LNCaP clone FGC (cell line): ENCODE data around the gene CDK12.
"Not testable (repeated sequence)": the region's sequence is repeated elsewhere in the genome, so short reads cannot be mapped to it uniquely, and the experiment has no call there.

Experiments
- DNase-seq: peaks from one replicate; pipeline ENCODE4 v3.0.0-alpha.2; 2011; ENCODE audit warnings: low read depth
- H3K4me3 ChIP-seq: 2 replicates; pipeline ENCODE4 v1.5.1; 2011; ENCODE audit warnings: mild to moderate bottlenecking, low read depth, low read length, control low read depth
- TF ChIP-seq, protein P1 (sequence below): IDR thresholded peaks from 2 replicates; pipeline ENCODE4 v1.5.1; 2012; ENCODE audit warnings: mild to moderate bottlenecking; ENCODE audit not compliant: control insufficient read depth, insufficient read depth; ENCODE audit errors: extremely low read depth

CDK12 gene

DNA sequence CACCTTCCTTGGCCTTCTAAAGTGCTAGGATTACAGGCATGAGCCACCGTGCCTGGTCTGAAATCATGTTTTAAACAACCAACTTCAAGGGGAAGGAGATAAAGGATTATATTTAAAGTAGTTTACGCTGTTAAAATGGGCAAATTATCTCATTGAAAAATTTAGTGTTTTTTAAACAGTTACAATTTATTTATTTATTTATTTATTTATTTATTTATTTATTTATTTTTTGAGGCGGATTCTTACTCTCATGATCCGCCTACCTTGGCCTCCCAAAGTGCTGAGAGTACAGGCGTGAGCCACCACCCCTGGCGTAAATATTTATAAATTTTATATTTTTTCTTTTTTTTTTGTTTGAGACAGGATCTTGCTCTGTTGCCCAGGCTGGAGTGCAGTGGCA lies 22.2 kb downstream of the CDK12 start:
- DNase-seq: no peak
- TF ChIP-seq, protein P1, sequence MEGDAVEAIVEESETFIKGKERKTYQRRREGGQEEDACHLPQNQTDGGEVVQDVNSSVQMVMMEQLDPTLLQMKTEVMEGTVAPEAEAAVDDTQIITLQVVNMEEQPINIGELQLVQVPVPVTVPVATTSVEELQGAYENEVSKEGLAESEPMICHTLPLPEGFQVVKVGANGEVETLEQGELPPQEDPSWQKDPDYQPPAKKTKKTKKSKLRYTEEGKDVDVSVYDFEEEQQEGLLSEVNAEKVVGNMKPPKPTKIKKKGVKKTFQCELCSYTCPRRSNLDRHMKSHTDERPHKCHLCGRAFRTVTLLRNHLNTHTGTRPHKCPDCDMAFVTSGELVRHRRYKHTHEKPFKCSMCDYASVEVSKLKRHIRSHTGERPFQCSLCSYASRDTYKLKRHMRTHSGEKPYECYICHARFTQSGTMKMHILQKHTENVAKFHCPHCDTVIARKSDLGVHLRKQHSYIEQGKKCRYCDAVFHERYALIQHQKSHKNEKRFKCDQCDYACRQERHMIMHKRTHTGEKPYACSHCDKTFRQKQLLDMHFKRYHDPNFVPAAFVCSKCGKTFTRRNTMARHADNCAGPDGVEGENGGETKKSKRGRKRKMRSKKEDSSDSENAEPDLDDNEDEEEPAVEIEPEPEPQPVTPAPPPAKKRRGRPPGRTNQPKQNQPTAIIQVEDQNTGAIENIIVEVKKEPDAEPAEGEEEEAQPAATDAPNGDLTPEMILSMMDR: no peak
- H3K4me3 ChIP-seq: no peak overlapping the region

DNA sequence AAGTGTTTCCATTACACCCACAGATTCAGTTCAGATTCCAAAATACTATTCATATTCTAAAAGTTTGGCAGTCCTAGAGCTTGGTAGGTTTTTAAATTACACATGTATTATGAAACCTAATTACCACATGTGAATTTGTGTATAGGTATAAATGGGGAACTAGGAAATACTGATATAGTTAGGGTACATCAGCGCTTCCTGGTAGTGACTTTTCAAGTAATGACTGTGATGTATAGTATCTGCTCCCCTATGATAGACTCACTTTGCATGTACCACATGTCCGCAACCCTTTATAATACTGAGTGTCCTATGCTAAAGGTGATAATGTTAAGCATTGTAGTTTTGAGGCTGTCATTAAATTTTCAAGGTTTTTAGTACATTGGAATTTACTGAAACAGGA lies 22.9 kb downstream of the CDK12 start:
- H3K4me3 ChIP-seq: no peak overlapping the region
- TF ChIP-seq, protein P1: no peak
- no peak for DNase-seq

- H3K4me3 ChIP-seq: no peak overlapping the region
- TF ChIP-seq, protein P1: no peak
- no peak for DNase-seq
Measured at GRCh38 chr17:39485555-39485954, 24.3 kb downstream of the CDK12 start.

- DNase-seq: no peak
- no peak overlapping the region for H3K4me3 ChIP-seq
- TF ChIP-seq, protein P1: no peak
Measured at GRCh38 chr17:39486242-39486641, 25.0 kb downstream of the CDK12 start.

GRCh38 chr17:39487490-39487889 lies 26.2 kb downstream of the CDK12 start:
- H3K4me3 ChIP-seq, DNase-seq: not testable (repeated sequence)

DNA sequence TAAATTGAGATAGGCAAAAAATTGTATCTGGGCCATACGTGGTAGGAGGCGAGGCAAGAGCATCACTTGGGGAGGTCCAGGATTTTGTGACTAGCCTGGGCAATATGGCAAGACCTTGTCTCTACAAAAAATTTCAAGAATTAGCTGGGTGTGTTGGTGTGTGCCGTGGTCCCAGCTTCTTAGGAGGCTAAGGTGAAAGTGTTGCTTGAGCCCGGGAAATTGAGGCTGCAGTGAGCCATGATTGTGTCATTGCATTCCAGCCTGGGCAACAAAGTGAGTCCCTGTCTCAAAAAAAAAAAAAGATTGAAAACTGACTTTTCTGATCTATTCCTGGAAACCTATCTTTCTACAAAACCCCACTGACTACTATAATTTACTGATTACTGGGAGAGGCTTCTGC lies 26.7 kb downstream of the CDK12 start:
- TF ChIP-seq, protein P1: no peak
- no peak overlapping the region for H3K4me3 ChIP-seq
- no peak for DNase-seq

- not testable (repeated sequence) for H3K4me3 ChIP-seq, DNase-seq
Measured at GRCh38 chr17:39496921-39497320, 35.6 kb downstream of the CDK12 start.

- H3K4me3 ChIP-seq: no peak overlapping the region
- TF ChIP-seq, protein P1: no peak
- DNase-seq: no peak
Measured at GRCh38 chr17:39507511-39507910, 46.2 kb downstream of the CDK12 start.
